HG03460 (cell line): Measurements from ENCODE around the gene NBPF1.
"Not testable (repeated sequence)": the region's sequence is repeated elsewhere in the genome, so short reads cannot be mapped to it uniquely, and the experiment has no call there.

ENCODE experiments used
- ATAC-seq: cut with Tn5 transposase; IDR thresholded peaks from one replicate; pipeline ENCODE4 v1.9.1; 2021; ENCODE audit not compliant: unreplicated experiment

Gene NBPF1

GRCh38 chr1:16518913-16519254, 94.5 kb downstream of the NBPF1 start:
- ATAC-seq: not testable (repeated sequence)

GRCh38 chr1:16516694-16517410, 96.5 kb downstream of the NBPF1 start:
- ATAC-seq: not testable (repeated sequence)

DNA sequence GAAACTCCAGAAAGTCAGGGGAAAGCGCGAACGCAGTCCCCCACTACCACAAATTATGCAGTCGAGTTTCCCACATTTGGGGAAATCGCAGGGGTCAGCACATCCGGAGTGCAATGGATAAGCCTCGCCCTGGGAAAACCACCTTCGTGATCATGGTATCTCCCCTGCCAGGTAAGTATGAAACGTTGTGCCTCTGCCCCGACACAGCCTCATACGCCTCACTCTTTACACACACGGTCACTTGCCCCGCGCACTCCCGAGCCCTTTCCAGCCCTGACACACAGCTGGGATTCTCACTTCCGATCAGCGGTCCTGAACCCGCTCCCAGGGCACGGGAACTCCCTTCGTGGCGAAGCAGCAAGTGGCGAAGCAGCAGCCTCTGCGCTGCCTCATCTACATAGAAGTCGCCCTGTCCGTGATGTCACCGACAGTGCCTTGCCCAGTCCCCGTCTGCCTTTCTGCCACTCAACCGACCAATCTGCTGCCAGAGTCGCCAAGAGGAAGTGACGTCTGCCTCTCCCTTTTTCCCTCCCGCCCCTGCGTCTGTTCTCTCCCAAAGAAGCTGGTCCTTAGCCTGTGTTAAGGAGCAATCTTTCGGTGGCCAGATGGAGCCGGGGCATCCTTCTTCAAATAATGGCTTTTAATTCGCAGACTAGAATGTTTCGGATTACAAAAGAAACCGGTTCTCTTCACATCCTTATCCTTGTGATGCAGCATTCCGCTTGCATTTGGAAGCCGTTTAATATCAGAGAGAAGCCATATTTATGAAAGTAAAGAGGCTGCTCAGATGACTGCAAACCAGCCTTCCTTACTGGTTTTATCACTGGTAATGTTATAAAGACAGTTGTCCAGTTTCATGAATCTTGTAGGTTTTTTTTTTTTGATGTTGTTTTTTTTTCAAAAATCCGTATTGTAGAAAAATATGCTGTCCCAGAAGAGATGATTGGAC, 99.0 kb downstream of the NBPF1 start, which contains the start of gene RNU1-1:
TSS of gene RNU1-1 (minus strand) at position 179 of the 949 bp plus-strand sequence.
- ATAC-seq: not testable (repeated sequence)

- peak; percentile 92 for ATAC-seq
Measured at GRCh38 chr1:16513412-16514106, 99.8 kb downstream of the NBPF1 start.

DNA sequence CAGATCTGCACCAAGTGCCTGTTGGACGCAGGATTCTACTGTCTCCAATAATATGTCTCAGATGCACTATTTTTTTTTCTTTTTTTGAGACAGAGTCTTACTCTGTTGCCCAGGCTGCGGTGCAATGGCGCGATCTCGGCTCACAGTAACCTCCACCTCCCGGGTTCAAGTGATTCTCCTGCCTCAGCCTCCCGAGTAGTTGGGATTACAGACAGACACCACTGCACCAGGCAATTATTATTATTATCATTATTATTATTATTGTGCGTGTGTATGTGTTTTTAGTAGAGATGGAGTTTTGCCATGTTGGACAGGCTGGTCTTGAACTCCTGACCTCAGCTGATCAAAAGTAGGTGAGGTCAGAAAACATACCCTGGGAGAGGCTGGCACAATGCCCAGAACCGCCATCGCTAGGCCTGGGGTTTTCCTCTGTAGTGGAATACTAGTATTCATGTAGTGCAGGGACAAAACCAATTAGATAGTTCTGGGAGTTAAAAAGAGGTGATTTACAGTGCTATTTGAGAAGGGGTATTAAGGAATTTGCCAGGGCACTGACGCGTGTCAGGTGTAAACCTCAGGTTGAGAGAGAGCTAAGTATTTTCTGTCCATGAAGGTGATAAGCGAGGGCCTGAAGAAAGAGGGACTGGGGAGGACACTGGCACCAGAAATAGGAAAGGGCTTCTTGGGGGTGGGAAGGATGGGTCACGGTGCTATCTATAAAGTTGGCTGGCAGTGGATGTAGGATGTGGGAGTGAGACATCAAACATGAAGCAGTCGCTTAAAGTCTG, 100.5 kb downstream of the NBPF1 start:
- not testable (repeated sequence) for ATAC-seq
